Immature natural killer cell (primary cell): ENCODE measurements around the gene DFFA. TPM values are rescaled to one million over a fixed set of nuclear protein-coding genes. Genes with fewer than 3 reads are reported as not detected.
"Not testable (repeated sequence)": the region's sequence is repeated elsewhere in the genome, so short reads cannot be mapped to it uniquely, and the experiment has no call there.

Experiments used
- DNase-seq, 3 donors: peaks; one replicate each; pipeline ENCODE4 v3.0.0; 2022; ENCODE audit warnings: mixed read lengths in 1 of 3
- H3K27ac Mint-ChIP-seq, 6 donors: one replicate each; pipeline ENCODE4 v1.8.0; 2020; ENCODE audit warnings: mixed read lengths in 6 of 6, mild to moderate bottlenecking in 5 of 6, inconsistent platforms in 4 of 6, moderate library complexity in 3 of 6
- H3K27me3 Mint-ChIP-seq, 3 donors: one replicate each; pipeline ENCODE4 v1.8.0; 2020 to 2021; ENCODE audit warnings: low read depth in 3 of 3, mild to moderate bottlenecking in 3 of 3, mixed read lengths in 3 of 3, moderate library complexity in 3 of 3, inconsistent platforms in 1 of 3
- H3K36me3 Mint-ChIP-seq, 3 donors: one replicate each; pipeline ENCODE4 v1.8.0; 2020; ENCODE audit warnings: mixed read lengths in 3 of 3, inconsistent platforms in 2 of 3, mild to moderate bottlenecking in 2 of 3
- H3K4me1 Mint-ChIP-seq, 2 donors: one replicate each; pipeline ENCODE4 v1.8.0; 2020; ENCODE audit warnings: inconsistent platforms in 2 of 2, mild to moderate bottlenecking in 2 of 2, mixed read lengths in 2 of 2, moderate library complexity in 1 of 2
- H3K4me3 Mint-ChIP-seq, 5 donors: one replicate each; pipeline ENCODE4 v1.8.0; 2020; ENCODE audit warnings: mild to moderate bottlenecking in 5 of 5, mixed read lengths in 5 of 5, inconsistent platforms in 3 of 5, moderate library complexity in 3 of 5
- H3K9me3 Mint-ChIP-seq, 6 donors: one replicate each; pipeline ENCODE4 v1.8.0; 2020; ENCODE audit warnings: mild to moderate bottlenecking in 6 of 6, mixed read lengths in 6 of 6, inconsistent platforms in 4 of 6, moderate library complexity in 3 of 6
- polyA plus RNA-seq, 3 donors: library from polyadenylated mRNA; unstranded; fragments of 300-500 nt; fragmentation: Illumina TruSeq; gene quantifications; one replicate each; pipeline ENCODE4 v1.2.3, GENCODE V29; 2021

Gene DFFA
- polyA plus RNA-seq, 3 donors from 2014 or later, result 24.9 to 37.6 (median 28.6) TPM

- Mint-ChIP-seq H3K36me3 (peaks cover 0 to 3% (median 0%) of the 10 kb centered on the region in 3 donors), H3K4me3 (no peak overlapping the region), H3K27ac (no peak overlapping the region)
These were observed 31.5 kb downstream of the DFFA start for GRCh38 chr1:10440794-10441193.

GRCh38 chr1:10440305-10440704, 32.0 kb downstream of the DFFA start:
- H3K4me3 Mint-ChIP-seq, result no peak overlapping the region
- peaks cover 0 to 3% (median 0%) of the 10 kb centered on the region in 3 donors for H3K36me3 Mint-ChIP-seq
- no peaks in the 10 kb centered on the region for H3K9me3 Mint-ChIP-seq
- no peak overlapping the region for H3K27ac Mint-ChIP-seq
- DNase-seq, result no peak
- no peaks in the 10 kb centered on the region for H3K4me1 Mint-ChIP-seq
- no peaks in the 10 kb centered on the region for H3K27me3 Mint-ChIP-seq

More at GRCh38 chr1:10440794-10441193, 31.5 kb downstream of the DFFA start:
- Mint-ChIP-seq H3K4me1 (no peaks in the 10 kb centered on the region), H3K9me3 (no peaks in the 10 kb centered on the region), H3K27me3 (no peaks in the 10 kb centered on the region)
- DNase-seq, result no peak

- Mint-ChIP-seq H3K36me3 (no peaks in the 10 kb centered on the region), H3K27me3 (no peaks in the 10 kb centered on the region), H3K4me1 (no peaks in the 10 kb centered on the region), H3K9me3 (no peaks in the 10 kb centered on the region), H3K27ac (no peak overlapping the region), H3K4me3 (no peak overlapping the region)
- no peak for DNase-seq
These were observed 33.6 kb downstream of the DFFA start for GRCh38 chr1:10438677-10439163.

GRCh38 chr1:10437052-10437451, 35.3 kb downstream of the DFFA start:
- no peak for DNase-seq
- Mint-ChIP-seq H3K9me3 (no peaks in the 10 kb centered on the region), H3K27me3 (peaks cover 0 to 2% (median 0%) of the 10 kb centered on the region in 3 donors), H3K4me1 (peaks cover 0 to 2% of the 10 kb centered on the region in 2 donors), H3K36me3 (no peaks in the 10 kb centered on the region), H3K4me3 (no peak overlapping the region), H3K27ac (peak overlapping the region in 1 of 6 donors; percentile 9)

GRCh38 chr1:10434590-10434989, 37.7 kb downstream of the DFFA start:
- H3K4me1 Mint-ChIP-seq, result peaks cover 16 to 17% of the 10 kb centered on the region in 2 donors
- no peak overlapping the region for H3K27ac Mint-ChIP-seq
- H3K4me3 Mint-ChIP-seq, result no peak overlapping the region
- no peaks in the 10 kb centered on the region for H3K9me3 Mint-ChIP-seq
- H3K36me3 Mint-ChIP-seq, result no peaks in the 10 kb centered on the region
- peaks cover 9 to 17% (median 11%) of the 10 kb centered on the region in 3 donors for H3K27me3 Mint-ChIP-seq
- DNase-seq, result no peak

GRCh38 chr1:10433790-10434189, 38.5 kb downstream of the DFFA start:
- Mint-ChIP-seq H3K4me3 (no peak overlapping the region), H3K9me3 (no peaks in the 10 kb centered on the region), H3K4me1 (peaks cover 16 to 17% of the 10 kb centered on the region in 2 donors), H3K36me3 (no peaks in the 10 kb centered on the region), H3K27ac (no peak overlapping the region), H3K27me3 (peaks cover 9 to 25% (median 11%) of the 10 kb centered on the region in 3 donors)
- no peak for DNase-seq

GRCh38 chr1:10432910-10433700, 39.2 kb downstream of the DFFA start:
- H3K36me3 Mint-ChIP-seq, result no peaks in the 10 kb centered on the region
- no peak overlapping the region for H3K27ac Mint-ChIP-seq
- peaks cover 11 to 25% (median 11%) of the 10 kb centered on the region in 3 donors for H3K27me3 Mint-ChIP-seq
- H3K4me3 Mint-ChIP-seq, result peak overlapping the region in 2 of 5 donors; percentile 30 to 51
- no peaks in the 10 kb centered on the region for H3K9me3 Mint-ChIP-seq
- peaks cover 16 to 17% of the 10 kb centered on the region in 2 donors for H3K4me1 Mint-ChIP-seq
- DNase-seq, result no peak

- H3K9me3 Mint-ChIP-seq, result no peaks in the 10 kb centered on the region
- no peaks in the 10 kb centered on the region for H3K36me3 Mint-ChIP-seq
- peaks cover 11 to 25% (median 11%) of the 10 kb centered on the region in 3 donors for H3K27me3 Mint-ChIP-seq
- DNase-seq, result no peak
- peak overlapping the region; percentile 78 to 93 (median 90) for H3K27ac Mint-ChIP-seq
- peaks cover 19 to 22% of the 10 kb centered on the region in 2 donors for H3K4me1 Mint-ChIP-seq
- peak overlapping the region; percentile 85 to 90 (median 88) for H3K4me3 Mint-ChIP-seq
These were observed 41.1 kb downstream of the DFFA start for GRCh38 chr1:10431070-10431730.

GRCh38 chr1:10430216-10431069, 41.9 kb downstream of the DFFA start, which contains the start of gene CENPS:
TSS of gene CENPS (plus strand) at chr1:10430433. CDS start at chr1:10430518, 85 bp downstream.
- Mint-ChIP-seq H3K4me1 (peaks cover 19 to 22% of the 10 kb centered on the region in 2 donors), H3K4me3 (peak within 1 kb of the TSS; percentile 85 to 90 (median 88)), H3K9me3 (no peaks in the 10 kb centered on the region), H3K27ac (peak within 1 kb of the TSS; percentile 78 to 95 (median 90)), H3K36me3 (no peaks in the 10 kb centered on the region), H3K27me3 (peaks cover 11 to 25% (median 11%) of the 10 kb centered on the region in 3 donors)
- DNase-seq, result peak; percentile 91 to 95 (median 94)

- H3K4me1 Mint-ChIP-seq, result peaks cover 19 to 22% of the 10 kb centered on the region in 2 donors
- H3K27ac Mint-ChIP-seq, result peak overlapping the region; percentile 78 to 95 (median 86)
- no peaks in the 10 kb centered on the region for H3K36me3 Mint-ChIP-seq
- peaks cover 11 to 25% (median 11%) of the 10 kb centered on the region in 3 donors for H3K27me3 Mint-ChIP-seq
- H3K4me3 Mint-ChIP-seq, result peak overlapping the region; percentile 85 to 90 (median 88)
- no peaks in the 10 kb centered on the region for H3K9me3 Mint-ChIP-seq
- DNase-seq, result no peak
These were observed 42.5 kb downstream of the DFFA start for GRCh38 chr1:10429868-10430215.

GRCh38 chr1:10428984-10429383, 43.3 kb downstream of the DFFA start:
- no peaks in the 10 kb centered on the region for H3K36me3 Mint-ChIP-seq
- H3K27me3 Mint-ChIP-seq, result peaks cover 11 to 25% (median 11%) of the 10 kb centered on the region in 3 donors
- H3K9me3 Mint-ChIP-seq, result no peaks in the 10 kb centered on the region
- no peak for DNase-seq
- H3K27ac Mint-ChIP-seq, result no peak overlapping the region
- peak overlapping the region in 2 of 5 donors; percentile 85 to 90 for H3K4me3 Mint-ChIP-seq
- H3K4me1 Mint-ChIP-seq, result peaks cover 19 to 22% of the 10 kb centered on the region in 2 donors

- H3K27ac Mint-ChIP-seq, DNase-seq, H3K4me3 Mint-ChIP-seq, H3K9me3 Mint-ChIP-seq, H3K36me3 Mint-ChIP-seq: not testable (repeated sequence)
- Mint-ChIP-seq H3K4me1 (peaks cover 17 to 22% of the 10 kb centered on the region in 2 donors), H3K27me3 (peaks cover 11 to 23% (median 13%) of the 10 kb centered on the region in 3 donors)
These were observed 45.8 kb downstream of the DFFA start for GRCh38 chr1:10426535-10426848.

GRCh38 chr1:10425826-10426534, 46.3 kb downstream of the DFFA start:
- Mint-ChIP-seq H3K4me3 (peak overlapping the region in 2 of 5 donors; percentile 4 to 58), H3K27me3 (peaks cover 8 to 21% (median 10%) of the 10 kb centered on the region in 3 donors), H3K4me1 (peaks cover 12 to 17% of the 10 kb centered on the region in 2 donors)
- H3K36me3 Mint-ChIP-seq, H3K27ac Mint-ChIP-seq, H3K9me3 Mint-ChIP-seq, DNase-seq: not testable (repeated sequence)
